ENCODE results near the gene LSP1.

GRCh38 chr11:1896468-1896867 lies 43.6 kb downstream of the LSP1 start:
- TF ChIP-seq TOX (CRISPR knock-in tag; IDR thresholded peaks at IDR 0.05; ENCODE audit: borderline replicate concordance) (no peak), ZNF70 (CRISPR knock-in tag; IDR thresholded peaks at IDR 0.05) (no peak), TCF4 (CRISPR knock-in tag; IDR thresholded peaks at IDR 0.05; ENCODE audit: borderline replicate concordance) (no peak), GLIS3 (CRISPR knock-in tag; IDR thresholded peaks at IDR 0.05) (no peak), CSDC2 (CRISPR knock-in tag; IDR thresholded peaks at IDR 0.05) (no peak), ZFP30 (CRISPR knock-in tag; IDR thresholded peaks at IDR 0.05) (no peak), OSR1 (CRISPR knock-in tag; IDR thresholded peaks at IDR 0.05) (no peak), ISL1 (CRISPR knock-in tag; IDR thresholded peaks at IDR 0.05) (no peak)
- TF ChIP-seq, protein P1, sequence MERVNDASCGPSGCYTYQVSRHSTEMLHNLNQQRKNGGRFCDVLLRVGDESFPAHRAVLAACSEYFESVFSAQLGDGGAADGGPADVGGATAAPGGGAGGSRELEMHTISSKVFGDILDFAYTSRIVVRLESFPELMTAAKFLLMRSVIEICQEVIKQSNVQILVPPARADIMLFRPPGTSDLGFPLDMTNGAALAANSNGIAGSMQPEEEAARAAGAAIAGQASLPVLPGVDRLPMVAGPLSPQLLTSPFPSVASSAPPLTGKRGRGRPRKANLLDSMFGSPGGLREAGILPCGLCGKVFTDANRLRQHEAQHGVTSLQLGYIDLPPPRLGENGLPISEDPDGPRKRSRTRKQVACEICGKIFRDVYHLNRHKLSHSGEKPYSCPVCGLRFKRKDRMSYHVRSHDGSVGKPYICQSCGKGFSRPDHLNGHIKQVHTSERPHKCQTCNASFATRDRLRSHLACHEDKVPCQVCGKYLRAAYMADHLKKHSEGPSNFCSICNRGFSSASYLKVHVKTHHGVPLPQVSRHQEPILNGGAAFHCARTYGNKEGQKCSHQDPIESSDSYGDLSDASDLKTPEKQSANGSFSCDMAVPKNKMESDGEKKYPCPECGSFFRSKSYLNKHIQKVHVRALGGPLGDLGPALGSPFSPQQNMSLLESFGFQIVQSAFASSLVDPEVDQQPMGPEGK (CRISPR knock-in tag; IDR thresholded peaks at IDR 0.05; ENCODE audit: borderline replicate concordance), result no peak
- TF ChIP-seq, protein P2, sequence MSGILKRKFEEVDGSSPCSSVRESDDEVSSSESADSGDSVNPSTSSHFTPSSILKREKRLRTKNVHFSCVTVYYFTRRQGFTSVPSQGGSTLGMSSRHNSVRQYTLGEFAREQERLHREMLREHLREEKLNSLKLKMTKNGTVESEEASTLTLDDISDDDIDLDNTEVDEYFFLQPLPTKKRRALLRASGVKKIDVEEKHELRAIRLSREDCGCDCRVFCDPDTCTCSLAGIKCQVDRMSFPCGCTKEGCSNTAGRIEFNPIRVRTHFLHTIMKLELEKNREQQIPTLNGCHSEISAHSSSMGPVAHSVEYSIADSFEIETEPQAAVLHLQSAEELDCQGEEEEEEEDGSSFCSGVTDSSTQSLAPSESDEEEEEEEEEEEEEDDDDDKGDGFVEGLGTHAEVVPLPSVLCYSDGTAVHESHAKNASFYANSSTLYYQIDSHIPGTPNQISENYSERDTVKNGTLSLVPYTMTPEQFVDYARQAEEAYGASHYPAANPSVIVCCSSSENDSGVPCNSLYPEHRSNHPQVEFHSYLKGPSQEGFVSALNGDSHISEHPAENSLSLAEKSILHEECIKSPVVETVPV (CRISPR knock-in tag; IDR thresholded peaks at IDR 0.05), result no peak
- TF ChIP-seq, protein P3, sequence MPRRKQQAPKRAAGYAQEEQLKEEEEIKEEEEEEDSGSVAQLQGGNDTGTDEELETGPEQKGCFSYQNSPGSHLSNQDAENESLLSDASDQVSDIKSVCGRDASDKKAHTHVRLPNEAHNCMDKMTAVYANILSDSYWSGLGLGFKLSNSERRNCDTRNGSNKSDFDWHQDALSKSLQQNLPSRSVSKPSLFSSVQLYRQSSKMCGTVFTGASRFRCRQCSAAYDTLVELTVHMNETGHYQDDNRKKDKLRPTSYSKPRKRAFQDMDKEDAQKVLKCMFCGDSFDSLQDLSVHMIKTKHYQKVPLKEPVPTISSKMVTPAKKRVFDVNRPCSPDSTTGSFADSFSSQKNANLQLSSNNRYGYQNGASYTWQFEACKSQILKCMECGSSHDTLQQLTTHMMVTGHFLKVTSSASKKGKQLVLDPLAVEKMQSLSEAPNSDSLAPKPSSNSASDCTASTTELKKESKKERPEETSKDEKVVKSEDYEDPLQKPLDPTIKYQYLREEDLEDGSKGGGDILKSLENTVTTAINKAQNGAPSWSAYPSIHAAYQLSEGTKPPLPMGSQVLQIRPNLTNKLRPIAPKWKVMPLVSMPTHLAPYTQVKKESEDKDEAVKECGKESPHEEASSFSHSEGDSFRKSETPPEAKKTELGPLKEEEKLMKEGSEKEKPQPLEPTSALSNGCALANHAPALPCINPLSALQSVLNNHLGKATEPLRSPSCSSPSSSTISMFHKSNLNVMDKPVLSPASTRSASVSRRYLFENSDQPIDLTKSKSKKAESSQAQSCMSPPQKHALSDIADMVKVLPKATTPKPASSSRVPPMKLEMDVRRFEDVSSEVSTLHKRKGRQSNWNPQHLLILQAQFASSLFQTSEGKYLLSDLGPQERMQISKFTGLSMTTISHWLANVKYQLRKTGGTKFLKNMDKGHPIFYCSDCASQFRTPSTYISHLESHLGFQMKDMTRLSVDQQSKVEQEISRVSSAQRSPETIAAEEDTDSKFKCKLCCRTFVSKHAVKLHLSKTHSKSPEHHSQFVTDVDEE (CRISPR knock-in tag; IDR thresholded peaks at IDR 0.05), result no peak

Data from SK-N-SH treated with all-trans-retinoic acid at 6 μM for 48 hours (cell line).